ENCODE measurements around the gene KDM3B.

The KDM3B gene

GRCh38 chr5:138444774-138445546, 92.5 kb downstream of the KDM3B start:
- Histone ChIP-seq H3K4me2 (ENCODE audit: insufficient read depth, low read length) (no peak overlapping the region), H3K9me3 (ENCODE audit: insufficient read depth, low read length, severe bottlenecking) (no peaks in the 10 kb centered on the region), H3K9ac (ENCODE audit: low read depth, low read length) (no peak overlapping the region), H3K27me3 (ENCODE audit: insufficient read depth, low read length, poor library complexity) (no peaks in the 10 kb centered on the region), H2AFZ (ENCODE audit: low read depth, low read length) (no peak overlapping the region), H3K27ac (ENCODE audit: low read length) (no peak overlapping the region), H4K20me1 (ENCODE audit: insufficient read depth, low read length) (no peaks in the 10 kb centered on the region; the same call in 1 of the 2 replicates), H3K4me1 (ENCODE audit: insufficient read depth, low read length) (peaks cover 10% of the 10 kb centered on the region), H3K36me3 (ENCODE audit: insufficient read depth, low read length) (no peaks in the 10 kb centered on the region), H3K79me2 (ENCODE audit: insufficient read depth, low read length) (no peaks in the 10 kb centered on the region), H3K4me3 (ENCODE audit: low read depth in 1 of 2, low read length in 2 of 2) (no peak overlapping the region)
- ATAC-seq (ENCODE audit: insufficient read depth, low read depth), result no peak
- TF ChIP-seq CTCF (IDR thresholded peaks at IDR 0.05; ENCODE audit: borderline replicate concordance, extremely low read depth, low read length, poor library complexity, severe bottlenecking) (no peak), EZH2 (IDR thresholded peaks at IDR 0.05; ENCODE audit: borderline replicate concordance, low read depth, low read length, severe bottlenecking) (no peak)
- DNase-seq, result no peak

- DNase-seq, result no peak
These were observed 93.2 kb downstream of the KDM3B start for GRCh38 chr5:138445547-138446271.

GRCh38 chr5:138448070-138448469, 95.6 kb downstream of the KDM3B start:
- Histone ChIP-seq H3K27ac (ENCODE audit: low read length) (no peak overlapping the region), H3K4me1 (ENCODE audit: insufficient read depth, low read length) (peaks cover 8% of the 10 kb centered on the region), H3K79me2 (ENCODE audit: insufficient read depth, low read length) (no peaks in the 10 kb centered on the region), H2AFZ (ENCODE audit: low read depth, low read length) (no peak overlapping the region), H3K4me2 (ENCODE audit: insufficient read depth, low read length) (no peak overlapping the region), H3K36me3 (ENCODE audit: insufficient read depth, low read length) (no peaks in the 10 kb centered on the region), H3K9ac (ENCODE audit: low read depth, low read length) (no peak overlapping the region), H3K9me3 (ENCODE audit: insufficient read depth, low read length, severe bottlenecking) (no peaks in the 10 kb centered on the region), H3K27me3 (ENCODE audit: insufficient read depth, low read length, poor library complexity) (no peaks in the 10 kb centered on the region), H4K20me1 (ENCODE audit: insufficient read depth, low read length) (no peaks in the 10 kb centered on the region; the same call in 1 of the 2 replicates), H3K4me3 (ENCODE audit: low read depth in 1 of 2, low read length in 2 of 2) (no peak overlapping the region)
- ATAC-seq (ENCODE audit: insufficient read depth, low read depth) (no peak), DNase-seq (no peak)
- no peak for TF ChIP-seq EZH2 (IDR thresholded peaks at IDR 0.05; ENCODE audit: borderline replicate concordance, low read depth, low read length, severe bottlenecking)
- no peak for TF ChIP-seq CTCF (IDR thresholded peaks at IDR 0.05; ENCODE audit: borderline replicate concordance, extremely low read depth, low read length, poor library complexity, severe bottlenecking)

More at GRCh38 chr5:138445547-138446271, 93.2 kb downstream of the KDM3B start:
- no peaks in the 10 kb centered on the region for H3K79me2 ChIP-seq (ENCODE audit: insufficient read depth, low read length)
- H3K9ac ChIP-seq (ENCODE audit: low read depth, low read length), result no peak overlapping the region
- no peaks in the 10 kb centered on the region for H3K27me3 ChIP-seq (ENCODE audit: insufficient read depth, low read length, poor library complexity)
- no peak overlapping the region for H3K4me2 ChIP-seq (ENCODE audit: insufficient read depth, low read length)
- H3K36me3 ChIP-seq (ENCODE audit: insufficient read depth, low read length), result no peaks in the 10 kb centered on the region
- no peaks in the 10 kb centered on the region for H3K9me3 ChIP-seq (ENCODE audit: insufficient read depth, low read length, severe bottlenecking)
- no peaks in the 10 kb centered on the region; the same call in 1 of the 2 replicates for H4K20me1 ChIP-seq (ENCODE audit: insufficient read depth, low read length)
- ATAC-seq (ENCODE audit: insufficient read depth, low read depth), result no peak
- TF ChIP-seq CTCF (IDR thresholded peaks at IDR 0.05; ENCODE audit: borderline replicate concordance, extremely low read depth, low read length, poor library complexity, severe bottlenecking) (no peak), EZH2 (IDR thresholded peaks at IDR 0.05; ENCODE audit: borderline replicate concordance, low read depth, low read length, severe bottlenecking) (no peak)
- no peak overlapping the region for H2AFZ ChIP-seq (ENCODE audit: low read depth, low read length)
- H3K27ac ChIP-seq (ENCODE audit: low read length), result no peak overlapping the region
- H3K4me3 ChIP-seq (ENCODE audit: low read depth in 1 of 2, low read length in 2 of 2), result no peak overlapping the region
- H3K4me1 ChIP-seq (ENCODE audit: insufficient read depth, low read length), result peaks cover 8% of the 10 kb centered on the region
